Left kidney (tissue), 2 donors: ENCODE measurements around the gene CACNA1E. TPM values are rescaled to one million over a fixed set of nuclear protein-coding genes. Genes with fewer than 3 reads are reported as not detected.

Source experiments
- DNase-seq: peaks from one replicate; pipeline ENCODE4 v3.0.0-alpha.2; 2013
- polyA plus RNA-seq: library from polyadenylated mRNA; unstranded; fragments of 120-200 nt; gene quantifications from one replicate; pipeline ENCODE4 v1.2.1, GENCODE V29; 2013; ENCODE audit not compliant: insufficient read length

The CACNA1E gene
- polyA plus RNA-seq, 1 donor, result 0.63 TPM

DNA sequence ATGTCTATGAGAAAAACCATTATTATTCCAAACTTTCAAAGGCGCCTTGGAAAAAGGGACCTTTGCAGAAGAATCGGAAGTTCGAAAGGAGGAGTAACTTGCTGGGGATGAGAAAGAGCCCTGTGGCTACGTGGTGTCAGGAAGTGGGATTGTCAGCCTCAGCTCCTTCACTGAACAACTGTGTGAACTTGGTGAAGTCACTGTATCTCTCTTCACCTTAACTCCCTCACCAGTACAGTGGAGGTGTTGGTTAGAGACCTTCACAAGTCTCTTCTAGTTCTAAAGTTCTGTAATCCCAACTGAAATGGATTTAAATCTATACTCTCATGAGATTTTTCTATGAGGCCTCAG lies 285.6 kb downstream of the CACNA1E start:
- DNase-seq, result no peak

DNA sequence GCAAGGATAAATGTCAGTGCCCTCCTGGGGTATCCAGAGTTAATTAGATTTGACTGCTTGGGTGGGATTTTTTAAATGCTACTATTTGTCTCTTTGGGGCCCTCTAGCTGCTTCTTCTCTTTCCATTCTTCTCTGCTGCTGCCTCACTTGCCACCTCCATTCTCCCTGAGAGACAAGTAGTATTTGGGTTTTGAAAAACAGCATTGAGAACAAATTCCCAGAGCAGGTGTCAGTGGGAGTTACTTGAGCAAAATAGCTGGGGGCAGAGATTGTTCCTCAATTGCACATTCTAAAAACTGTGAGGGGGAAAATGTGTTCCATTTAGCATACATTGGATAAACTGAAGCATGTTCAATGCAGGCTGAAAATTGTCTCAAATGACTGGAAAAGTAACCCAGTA lies 286.5 kb downstream of the CACNA1E start:
- no peak for DNase-seq

- no peak for DNase-seq
Measured at GRCh38 chr1:181772714-181773113, 289.4 kb downstream of the CACNA1E start.

DNA sequence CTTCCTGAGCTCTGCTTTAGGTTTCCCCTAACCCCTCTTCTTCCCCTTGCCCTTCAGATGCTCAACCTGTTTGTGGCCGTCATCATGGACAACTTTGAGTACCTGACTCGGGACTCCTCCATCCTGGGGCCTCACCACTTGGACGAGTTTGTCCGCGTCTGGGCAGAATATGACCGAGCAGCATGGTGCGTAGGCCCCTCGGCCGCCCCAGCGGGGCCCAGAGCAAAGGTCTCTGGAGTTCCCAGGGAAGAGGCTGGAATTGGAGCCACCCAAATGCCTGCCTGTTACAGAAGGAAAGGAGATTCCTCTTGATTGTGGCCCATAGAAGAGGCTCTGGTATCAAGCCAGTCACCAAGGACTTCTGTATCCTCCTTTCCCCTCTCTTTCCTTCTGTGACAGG lies 292.7 kb downstream of the CACNA1E start:
- DNase-seq, result no peak

- DNase-seq, result no peak
Measured at GRCh38 chr1:181777286-181777685, 294.0 kb downstream of the CACNA1E start.

- DNase-seq, result no peak
Measured at GRCh38 chr1:181777812-181778211, 294.5 kb downstream of the CACNA1E start.

DNA sequence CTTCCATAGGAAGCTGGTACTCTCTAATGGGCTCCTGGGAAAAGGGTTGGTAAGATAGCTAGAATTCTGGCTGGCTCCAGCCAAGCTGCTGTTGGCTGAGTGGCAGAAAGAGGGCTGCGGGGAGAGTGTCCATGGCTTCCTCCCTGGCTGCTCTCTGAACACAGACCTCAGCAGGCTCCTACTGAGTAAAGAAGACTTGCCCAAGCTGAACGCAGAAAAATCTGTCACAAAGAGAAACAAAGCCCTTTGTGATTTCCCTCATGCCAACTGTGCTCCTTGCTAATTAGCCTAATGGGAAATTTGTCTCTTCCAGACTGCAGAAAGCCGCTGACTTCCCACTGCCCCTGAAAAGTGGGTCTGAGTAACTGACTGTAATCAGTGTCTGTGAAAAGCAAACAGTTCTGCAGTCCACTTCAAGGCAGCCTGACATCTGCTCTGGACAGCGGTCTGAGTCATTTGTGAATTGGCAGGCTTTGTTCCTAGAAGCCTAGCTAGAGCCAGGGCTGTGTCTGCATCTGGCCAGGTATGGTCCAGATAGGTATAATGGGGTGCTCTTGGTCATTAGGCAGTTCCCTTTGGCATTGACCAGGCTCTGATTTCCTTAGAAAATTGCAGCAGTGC lies 295.4 kb downstream of the CACNA1E start:
- DNase-seq, result no peak

GRCh38 chr1:181779343-181779742 lies 296.0 kb downstream of the CACNA1E start:
- no peak for DNase-seq

- DNase-seq, result no peak
Measured at GRCh38 chr1:181783208-181783607, 299.9 kb downstream of the CACNA1E start.

DNA sequence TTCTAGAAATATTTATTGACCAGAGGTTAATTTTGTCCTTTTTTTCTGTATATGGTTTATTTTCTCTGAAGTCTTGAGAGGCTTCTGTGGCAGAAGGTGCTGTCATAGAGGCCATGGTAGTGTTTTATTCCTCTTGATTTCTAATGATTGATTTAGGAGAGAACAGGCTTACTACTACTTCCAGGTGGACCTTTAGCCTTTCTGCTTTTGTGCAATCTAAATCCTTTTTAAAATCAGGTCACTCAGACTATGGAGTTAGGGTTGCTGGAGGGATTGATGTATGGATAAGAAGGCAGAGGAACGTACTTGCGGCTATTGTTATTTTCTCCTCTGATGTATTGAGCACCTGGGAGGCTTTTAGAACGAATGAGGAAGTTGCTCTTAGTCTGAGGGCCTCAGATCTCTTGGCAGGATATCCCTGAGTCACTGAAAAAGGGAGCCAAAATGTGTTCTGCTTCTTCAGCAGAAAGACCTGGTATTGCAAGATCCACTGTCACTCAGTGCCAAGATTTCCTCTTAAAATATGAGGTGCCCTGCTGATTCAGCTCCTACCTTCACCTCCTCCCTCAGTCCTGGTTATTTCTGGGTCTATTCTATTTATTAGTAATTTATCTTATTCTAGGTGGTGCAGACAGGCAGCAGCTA lies 300.8 kb downstream of the CACNA1E start:
- no peak for DNase-seq

DNA sequence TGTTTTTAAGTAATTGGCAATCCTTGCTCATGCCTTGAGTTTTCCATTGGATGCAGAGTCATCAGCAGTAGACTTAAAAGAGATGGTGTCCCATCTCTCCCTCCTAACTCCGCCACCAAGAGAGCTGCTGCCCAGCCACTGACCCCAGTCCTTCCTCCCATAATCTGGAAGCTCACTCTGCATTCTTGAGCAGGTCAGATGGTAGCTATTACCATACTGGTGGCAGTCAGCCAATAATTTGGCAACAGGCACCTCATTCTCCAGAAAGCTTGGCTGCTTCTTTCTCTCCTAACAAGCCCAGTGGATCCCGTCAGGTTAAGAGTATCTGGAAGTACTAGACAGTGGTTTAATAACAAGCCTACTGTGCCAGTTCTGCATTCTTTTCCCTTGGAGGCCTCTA lies 306.1 kb downstream of the CACNA1E start:
- no peak for DNase-seq

- DNase-seq, result no peak
Measured at GRCh38 chr1:181791721-181792120, 308.4 kb downstream of the CACNA1E start.

DNA sequence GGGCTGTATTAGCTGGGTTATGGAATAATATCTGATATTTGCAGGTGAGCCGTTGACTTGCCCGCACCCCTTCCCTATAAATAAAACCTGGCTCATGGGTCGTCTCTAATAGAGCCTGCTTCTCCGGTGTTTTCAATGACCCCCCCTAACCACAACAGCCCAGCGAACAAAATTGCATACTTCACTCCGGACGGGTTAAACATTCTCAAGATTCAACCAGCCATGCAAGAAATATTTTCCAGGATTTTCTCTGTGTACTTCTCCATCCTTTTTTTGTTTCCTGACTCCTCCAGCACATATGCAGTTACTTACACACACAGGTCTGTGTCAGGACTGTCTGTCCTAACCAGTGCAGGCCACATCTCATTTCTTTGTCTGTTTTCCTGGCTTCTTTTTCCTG lies 310.5 kb downstream of the CACNA1E start:
- peak; percentile 21 for DNase-seq

DNA sequence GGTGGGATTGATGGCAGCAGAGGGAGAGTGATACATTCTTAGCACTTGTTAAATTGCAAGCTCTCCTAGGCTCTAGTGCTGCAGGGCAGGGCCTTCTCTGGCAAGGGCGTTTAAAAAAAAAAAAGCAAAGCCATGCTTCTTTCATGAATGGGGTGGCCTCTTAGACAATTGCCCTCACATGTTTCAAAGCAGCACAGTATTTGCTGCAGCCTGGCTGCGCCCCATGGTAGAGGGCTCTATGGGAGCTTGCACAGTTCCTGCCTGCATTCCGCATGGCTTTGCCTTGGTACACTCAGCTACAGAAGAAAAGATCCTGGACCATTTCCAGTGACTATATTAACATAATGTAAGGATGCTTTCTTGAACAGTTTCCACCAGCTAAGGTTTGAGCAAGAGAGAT lies 311.0 kb downstream of the CACNA1E start:
- no peak for DNase-seq

DNA sequence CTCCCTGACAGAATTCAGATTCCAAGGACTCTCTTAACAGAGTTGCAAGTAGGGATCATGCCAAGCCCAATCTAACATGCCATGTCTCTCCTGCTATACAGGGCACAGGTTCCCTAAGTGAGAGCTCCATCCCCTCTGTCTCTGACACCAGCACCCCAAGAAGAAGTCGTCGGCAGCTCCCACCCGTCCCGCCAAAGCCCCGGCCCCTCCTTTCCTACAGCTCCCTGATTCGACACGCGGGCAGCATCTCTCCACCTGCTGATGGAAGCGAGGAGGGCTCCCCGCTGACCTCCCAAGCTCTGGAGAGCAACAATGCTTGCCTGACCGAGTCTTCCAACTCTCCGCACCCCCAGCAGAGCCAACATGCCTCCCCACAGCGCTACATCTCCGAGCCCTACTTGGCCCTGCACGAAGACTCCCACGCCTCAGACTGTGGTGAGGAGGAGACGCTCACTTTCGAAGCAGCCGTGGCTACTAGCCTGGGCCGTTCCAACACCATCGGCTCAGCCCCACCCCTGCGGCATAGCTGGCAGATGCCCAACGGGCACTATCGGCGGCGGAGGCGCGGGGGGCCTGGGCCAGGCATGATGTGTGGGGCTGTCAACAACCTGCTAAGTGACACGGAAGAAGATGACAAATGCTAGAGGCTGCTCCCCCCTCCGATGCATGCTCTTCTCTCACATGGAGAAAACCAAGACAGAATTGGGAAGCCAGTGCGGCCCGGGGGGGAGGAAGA lies 315.0 kb downstream of the CACNA1E start:
- DNase-seq, result no peak

DNA sequence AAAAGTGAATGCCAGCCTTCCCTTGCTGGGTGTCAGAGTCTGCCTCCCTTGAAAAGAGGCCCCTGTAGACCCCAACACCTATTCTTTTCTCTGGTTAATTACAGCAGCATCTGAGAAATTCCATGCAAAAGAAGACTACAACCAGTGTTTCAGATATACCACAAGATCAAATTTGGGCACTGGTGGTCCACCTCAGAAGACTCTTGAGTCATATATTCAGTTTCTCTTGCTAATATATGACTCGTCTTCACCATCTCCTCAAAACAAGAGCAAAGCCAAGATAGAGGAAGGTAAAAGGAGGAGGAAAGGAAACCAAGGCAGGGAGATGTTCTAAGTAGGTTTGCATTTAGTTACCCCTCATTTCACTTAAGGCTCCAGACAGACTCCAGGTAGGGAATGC lies 318.3 kb downstream of the CACNA1E start:
- no peak for DNase-seq

DNA sequence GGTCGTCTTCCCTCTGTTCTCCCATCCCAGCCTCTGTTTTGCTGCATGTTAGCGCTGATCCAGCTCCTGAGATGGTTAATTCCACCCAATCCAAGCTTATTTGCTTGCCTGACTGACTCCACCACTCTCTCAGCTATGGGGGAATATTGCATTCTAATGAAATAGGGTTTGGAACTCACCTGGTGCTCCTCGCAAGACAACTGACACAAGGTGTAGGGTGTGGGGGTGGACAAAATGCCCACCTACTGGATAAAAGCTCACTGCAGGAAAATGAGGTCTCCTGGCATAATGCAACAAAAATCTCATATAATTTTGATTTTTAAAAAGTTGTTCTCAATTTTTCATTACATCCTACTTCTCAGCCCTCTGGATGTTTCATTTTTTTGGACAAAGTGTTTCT lies 319.1 kb downstream of the CACNA1E start:
- DNase-seq, result no peak

DNA sequence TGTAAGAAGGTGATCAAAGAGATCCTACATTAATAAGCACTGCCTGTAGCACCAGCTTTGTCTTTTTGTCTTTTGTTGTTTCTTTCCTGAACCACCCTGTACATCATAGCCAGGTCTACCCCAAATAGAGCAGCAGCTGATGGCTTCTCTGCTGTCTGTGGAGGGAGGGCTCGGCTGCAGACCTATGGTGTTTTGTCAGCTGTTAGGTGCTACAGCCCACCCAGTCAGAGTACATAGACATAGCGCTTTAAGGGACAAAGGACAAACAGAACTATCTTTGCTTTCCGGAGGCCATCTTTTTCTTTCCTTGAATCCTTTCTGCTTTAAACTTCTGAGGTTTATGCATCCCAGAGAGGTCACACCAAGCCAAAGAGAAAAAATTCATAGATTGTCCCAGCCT lies 320.1 kb downstream of the CACNA1E start:
- no peak for DNase-seq

DNA sequence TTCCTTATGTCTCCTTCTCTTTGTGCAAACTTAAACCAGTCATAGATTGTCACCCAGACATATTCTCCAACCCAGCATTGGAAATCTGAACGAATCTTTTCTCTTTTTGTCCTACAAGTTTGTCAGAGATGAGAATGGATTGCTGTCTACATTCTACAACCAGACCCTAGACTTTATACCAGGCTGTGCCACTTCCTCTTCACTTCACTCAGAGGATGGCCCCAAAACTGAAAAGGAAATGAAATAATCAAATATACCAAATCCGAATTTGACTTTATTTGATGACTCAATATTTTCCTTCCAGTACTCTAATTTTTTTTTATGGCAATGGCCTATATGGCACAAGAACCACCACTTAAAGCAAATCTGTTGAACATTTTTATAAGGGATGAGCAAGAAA lies 321.7 kb downstream of the CACNA1E start:
- no peak for DNase-seq

GRCh38 chr1:181806746-181807145 lies 323.4 kb downstream of the CACNA1E start:
- no peak for DNase-seq

DNA sequence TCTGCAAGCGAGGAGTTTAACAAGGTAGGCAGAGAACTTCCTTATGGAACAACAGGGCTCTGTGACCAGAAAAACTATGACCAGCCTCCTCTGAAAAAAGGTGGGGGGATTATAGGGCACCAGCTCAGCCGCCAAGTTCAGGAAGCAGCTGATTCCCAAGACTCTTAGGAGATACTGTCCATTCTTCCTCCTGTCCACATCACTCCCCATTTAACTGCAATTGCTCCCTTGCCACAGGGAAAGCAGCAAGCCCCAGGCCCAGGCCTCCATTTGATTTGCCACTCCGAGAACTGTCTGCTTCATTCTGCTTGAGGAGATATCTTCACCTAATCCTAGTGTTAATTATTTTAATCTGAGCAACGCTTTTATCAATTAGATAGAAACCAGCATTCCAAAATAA lies 323.9 kb downstream of the CACNA1E start:
- DNase-seq, result no peak

DNA sequence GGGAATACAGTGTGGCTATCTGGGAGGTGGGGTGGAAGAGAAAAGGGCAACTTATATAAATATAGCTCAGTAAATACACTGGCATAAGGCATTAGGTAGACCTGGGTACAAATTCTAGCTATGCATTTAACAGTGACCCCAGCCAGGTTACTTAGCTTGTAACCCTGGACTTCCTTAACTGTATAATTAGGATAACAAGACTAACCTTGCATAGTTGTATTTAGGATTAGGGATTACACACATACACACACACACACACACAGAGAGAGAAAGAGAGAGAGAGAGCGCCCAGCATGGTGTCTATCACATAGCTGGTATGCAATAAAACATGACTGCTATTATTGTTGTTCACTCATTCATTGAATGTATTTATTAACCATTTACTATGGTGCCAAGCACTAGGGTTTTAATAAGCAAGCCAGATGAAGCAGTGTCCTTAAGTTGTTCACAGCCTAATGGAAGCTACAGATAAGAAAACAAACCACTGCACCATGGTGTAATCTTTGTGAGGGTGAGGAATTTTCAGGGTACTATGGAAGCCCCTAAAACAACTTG lies 326.8 kb downstream of the CACNA1E start:
- no peak for DNase-seq

DNA sequence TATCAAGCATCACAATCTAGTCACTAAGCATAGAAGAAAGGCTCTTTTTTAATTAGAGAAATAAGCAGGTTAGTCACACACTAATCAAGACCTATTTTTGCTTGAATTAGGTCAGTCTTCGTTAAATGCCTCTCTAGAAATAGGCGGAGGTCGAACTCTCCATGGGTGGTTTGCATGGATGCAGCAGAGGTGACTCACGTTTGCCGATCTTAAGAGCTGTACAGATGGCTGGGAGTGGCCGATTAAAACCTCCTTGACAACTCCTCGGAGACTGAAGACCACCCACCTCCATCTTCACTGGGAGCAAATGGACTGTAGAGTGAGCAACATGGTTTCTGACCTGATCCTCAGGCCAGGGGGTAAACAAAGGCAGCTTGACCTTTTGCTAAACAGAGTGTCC lies 328.9 kb downstream of the CACNA1E start:
- DNase-seq, result no peak
